Measurements from ENCODE around the gene GNAZ. TPM values are rescaled to one million over a fixed set of nuclear protein-coding genes. Genes with fewer than 3 reads are reported as not detected.

Gene GNAZ
- total RNA-seq, 2 experiments from 2014 or later, result 0.12 TPM; not detected in 1

GRCh38 chr22:23137468-23137867 is 67.1 kb downstream of the GNAZ start:
- H3K4me3 Mint-ChIP-seq, result no peak overlapping the region
- peak overlapping the region; percentile 92 for H3K27ac Mint-ChIP-seq
- H3K36me3 Mint-ChIP-seq, result no peaks in the 10 kb centered on the region
- H3K4me1 Mint-ChIP-seq, result peaks cover 51% of the 10 kb centered on the region
- no peak for ATAC-seq
- no peaks in the 10 kb centered on the region for H3K9me3 Mint-ChIP-seq (ENCODE audit: low read depth)
- CTCF ChIA-PET, result interaction anchor here (0.6 to 3.1 kb wide), 10 partner anchors 9 to 420 kb away, joined by 3 to 15 read pairs (median 3); no protein-coding TSS in a partner anchor
- no peaks in the 10 kb centered on the region for H3K27me3 Mint-ChIP-seq
- DNase-seq, result no peak

GRCh38 chr22:23137905-23138561 is 67.7 kb downstream of the GNAZ start:
- CTCF ChIA-PET, result interaction anchor here (0.6 to 3.1 kb wide), 12 partner anchors 9 to 420 kb away, joined by 3 to 15 read pairs (median 3); no protein-coding TSS in a partner anchor
- no peak overlapping the region for H3K4me3 Mint-ChIP-seq
- H3K36me3 Mint-ChIP-seq, result no peaks in the 10 kb centered on the region
- no peaks in the 10 kb centered on the region for H3K27me3 Mint-ChIP-seq
- no peaks in the 10 kb centered on the region for H3K9me3 Mint-ChIP-seq (ENCODE audit: low read depth)
- peak overlapping the region; percentile 92 for H3K27ac Mint-ChIP-seq
- ATAC-seq (peak; percentile 43), DNase-seq (peak; percentile 79)
- peaks cover 56% of the 10 kb centered on the region for H3K4me1 Mint-ChIP-seq

DNA sequence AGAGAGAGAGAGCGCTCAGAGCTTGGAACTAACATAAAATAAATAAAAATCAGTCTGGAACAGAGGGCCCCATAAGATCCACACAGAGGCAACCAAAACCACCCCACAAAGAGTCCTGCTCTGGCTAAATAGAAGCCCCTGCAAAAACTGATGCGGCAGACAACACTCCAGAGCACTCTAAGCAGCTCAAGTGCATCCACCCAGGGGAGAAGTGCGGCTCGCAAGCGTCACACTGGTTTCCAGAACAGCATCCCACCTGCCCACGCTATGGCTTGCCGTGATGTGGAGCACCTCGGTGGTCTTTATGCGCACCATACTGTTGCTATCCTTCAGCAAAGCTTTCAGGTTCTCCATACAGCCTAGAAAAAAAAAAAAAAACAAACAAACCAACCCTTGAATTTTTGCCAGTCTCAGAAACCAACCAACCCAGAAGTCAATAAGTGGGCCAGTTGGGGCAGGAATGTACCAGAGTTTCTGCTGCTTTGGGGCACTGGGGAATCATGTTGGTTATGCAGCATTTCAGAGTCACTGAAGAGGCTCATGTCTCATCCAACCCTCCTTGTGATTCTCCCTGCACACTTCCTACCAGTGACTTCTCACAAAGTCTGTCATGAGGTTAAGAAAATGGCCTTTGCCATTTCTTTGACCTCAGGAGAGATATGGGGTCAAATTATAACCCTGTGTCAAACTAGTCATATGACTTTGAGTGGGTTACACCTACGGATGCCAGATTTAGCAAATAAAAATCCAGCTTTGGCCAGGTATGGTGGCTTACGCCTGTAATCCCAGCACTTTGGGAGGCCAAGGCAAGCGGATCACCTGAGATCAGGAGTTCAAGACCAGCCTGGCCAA is 68.5 kb downstream of the GNAZ start:
- peaks cover 60% of the 10 kb centered on the region for H3K4me1 Mint-ChIP-seq
- H3K27ac Mint-ChIP-seq, result peak overlapping the region; percentile 92
- H3K36me3 Mint-ChIP-seq, result no peaks in the 10 kb centered on the region
- no peak for DNase-seq
- CTCF ChIA-PET, result interaction anchor here (0.8 to 3.1 kb wide), 6 partner anchors 10 to 179 kb away, joined by 3 to 15 read pairs (median 4); no protein-coding TSS in a partner anchor
- H3K27me3 Mint-ChIP-seq, result no peaks in the 10 kb centered on the region
- H3K9me3 Mint-ChIP-seq (ENCODE audit: low read depth), result no peaks in the 10 kb centered on the region
- no peak overlapping the region for H3K4me3 Mint-ChIP-seq
- ATAC-seq, result no peak

GRCh38 chr22:23140385-23140784 is 70.1 kb downstream of the GNAZ start:
- CTCF ChIA-PET, result interaction anchor here (0.6 to 2.5 kb wide), 8 partner anchors 8 to 338 kb away, joined by 3 to 9 read pairs (median 4); no protein-coding TSS in a partner anchor

DNA sequence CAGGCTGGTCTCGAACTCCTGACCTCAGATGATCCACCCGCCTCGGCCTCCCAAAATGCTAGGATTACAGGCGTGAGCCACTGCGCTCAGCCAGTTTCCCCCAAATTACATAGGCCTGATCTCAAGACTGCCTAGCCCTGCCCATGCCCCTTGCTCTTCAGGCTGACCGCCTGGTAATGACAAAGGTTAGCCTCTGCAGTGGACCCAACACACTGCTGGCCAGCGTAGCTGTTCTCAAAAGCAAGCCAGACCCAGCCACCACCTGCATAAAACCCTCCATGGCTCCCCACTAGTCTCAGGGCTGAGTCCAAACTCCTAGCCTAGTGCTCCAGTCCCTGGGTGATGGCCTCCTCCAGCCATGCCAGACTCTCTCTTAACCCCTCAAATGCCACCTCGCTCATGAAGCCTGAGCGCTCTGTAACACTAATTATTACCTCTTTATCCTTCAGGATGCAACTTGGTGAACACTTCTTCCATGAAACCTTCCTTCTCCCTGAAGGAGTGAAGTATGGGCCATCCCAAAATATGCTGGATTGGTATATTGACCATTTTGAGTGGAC is 72.3 kb downstream of the GNAZ start:
- Mint-ChIP-seq H3K4me3 (peak overlapping the region; percentile 68), H3K27ac (peak overlapping the region; percentile 84), H3K27me3 (no peaks in the 10 kb centered on the region), H3K9me3 (ENCODE audit: low read depth) (no peaks in the 10 kb centered on the region), H3K36me3 (no peaks in the 10 kb centered on the region), H3K4me1 (peaks cover 54% of the 10 kb centered on the region)
- CTCF ChIA-PET, result interaction anchor here (1.1 to 2.2 kb wide), 3 partner anchors 35 to 183 kb away, joined by 7 to 9 read pairs (median 7); no protein-coding TSS in a partner anchor
- ATAC-seq (no peak), DNase-seq (no peak)

More at GRCh38 chr22:23140385-23140784, 70.1 kb downstream of the GNAZ start:
- DNase-seq (no peak), ATAC-seq (no peak)
- Mint-ChIP-seq H3K27ac (peak overlapping the region; percentile 6), H3K4me3 (no peak overlapping the region), H3K36me3 (no peaks in the 10 kb centered on the region), H3K27me3 (no peaks in the 10 kb centered on the region), H3K4me1 (peaks cover 69% of the 10 kb centered on the region), H3K9me3 (ENCODE audit: low read depth) (no peaks in the 10 kb centered on the region)

DNA sequence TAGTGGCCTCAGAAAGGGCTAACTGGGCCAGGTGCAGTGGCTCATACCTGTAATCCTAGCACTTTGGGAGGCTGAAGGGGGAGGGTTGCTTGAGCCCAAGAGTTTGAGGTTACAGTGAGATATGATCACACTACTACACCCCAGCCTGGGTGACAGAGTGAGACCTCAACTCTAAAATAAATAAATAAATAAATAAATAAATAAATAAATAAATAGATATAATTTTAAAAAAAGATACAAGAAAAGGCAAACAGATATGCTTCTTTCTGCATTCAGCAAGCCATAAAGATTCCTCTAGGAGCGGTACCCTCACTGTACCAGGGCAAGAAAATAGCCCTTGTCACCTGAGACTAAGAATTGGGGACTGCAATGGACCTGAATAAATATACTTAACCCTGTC is 72.8 kb downstream of the GNAZ start:
- DNase-seq (no peak), ATAC-seq (no peak)
- H3K9me3 Mint-ChIP-seq (ENCODE audit: low read depth), result no peaks in the 10 kb centered on the region
- peak overlapping the region; percentile 84 for H3K27ac Mint-ChIP-seq
- CTCF ChIA-PET, result interaction anchor here (1.0 kb wide), 1 partner anchor 35 kb away, joined by 3 read pairs; no protein-coding TSS in a partner anchor
- H3K4me3 Mint-ChIP-seq, result no peak overlapping the region
- no peaks in the 10 kb centered on the region for H3K36me3 Mint-ChIP-seq
- no peaks in the 10 kb centered on the region for H3K27me3 Mint-ChIP-seq
- H3K4me1 Mint-ChIP-seq, result peaks cover 49% of the 10 kb centered on the region

DNA sequence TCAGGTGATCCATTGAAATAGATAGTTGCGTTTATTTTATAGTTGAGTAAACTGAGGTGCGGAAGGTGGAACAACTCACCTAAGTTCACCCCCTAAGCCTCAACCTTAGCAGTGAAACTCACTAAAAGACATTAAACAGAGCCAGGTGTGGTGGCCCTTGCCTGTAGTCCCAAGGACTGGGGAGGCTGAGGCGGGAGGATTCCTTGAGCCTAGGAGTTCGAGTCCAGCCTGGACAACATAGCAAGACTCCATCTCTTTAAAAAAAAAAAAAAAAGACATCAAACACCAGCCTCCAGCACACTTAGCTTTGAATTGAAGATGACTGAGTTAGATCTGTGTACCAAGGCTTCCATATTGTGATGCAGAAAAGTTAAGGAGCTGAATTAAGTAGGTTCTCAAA is 74.1 kb downstream of the GNAZ start:
- H3K36me3 Mint-ChIP-seq, result no peaks in the 10 kb centered on the region
- no peak for DNase-seq
- no peaks in the 10 kb centered on the region for H3K27me3 Mint-ChIP-seq
- H3K27ac Mint-ChIP-seq, result no peak overlapping the region
- ATAC-seq, result no peak
- H3K9me3 Mint-ChIP-seq (ENCODE audit: low read depth), result no peaks in the 10 kb centered on the region
- peaks cover 40% of the 10 kb centered on the region for H3K4me1 Mint-ChIP-seq
- no peak overlapping the region for H3K4me3 Mint-ChIP-seq
- CTCF ChIA-PET, result interaction anchor here (1.0 to 2.5 kb wide), 6 partner anchors 12 to 142 kb away, joined by 3 to 13 read pairs (median 3); no protein-coding TSS in a partner anchor

- Mint-ChIP-seq H3K36me3 (no peaks in the 10 kb centered on the region), H3K4me3 (peak within 1 kb of the TSS; percentile 68), H3K27me3 (no peaks in the 10 kb centered on the region), H3K4me1 (peaks cover 36% of the 10 kb centered on the region), H3K27ac (no peak within 1 kb of the TSS), H3K9me3 (ENCODE audit: low read depth) (no peaks in the 10 kb centered on the region)
- DNase-seq (peak; percentile 92), ATAC-seq (peak; percentile 59)
- CTCF ChIA-PET, result interaction anchor here (0.9 to 2.5 kb wide), 8 partner anchors 11 to 141 kb away, joined by 3 to 13 read pairs (median 3); no protein-coding TSS in a partner anchor
Observed at GRCh38 chr22:23144932-23145877, 74.9 kb downstream of the GNAZ start, which contains the start of gene RAB36. TSS of gene RAB36 (plus strand) at chr22:23145477. CDS start at chr22:23146617, 1,140 bp downstream.

GRCh38 chr22:23145878-23146470 is 75.7 kb downstream of the GNAZ start:
- Mint-ChIP-seq H3K4me1 (peaks cover 29% of the 10 kb centered on the region), H3K27ac (no peak overlapping the region)
- CTCF ChIA-PET, result interaction anchor here (0.9 to 2.5 kb wide), 7 partner anchors 10 to 393 kb away, joined by 3 to 13 read pairs (median 4); no protein-coding TSS in a partner anchor

DNA sequence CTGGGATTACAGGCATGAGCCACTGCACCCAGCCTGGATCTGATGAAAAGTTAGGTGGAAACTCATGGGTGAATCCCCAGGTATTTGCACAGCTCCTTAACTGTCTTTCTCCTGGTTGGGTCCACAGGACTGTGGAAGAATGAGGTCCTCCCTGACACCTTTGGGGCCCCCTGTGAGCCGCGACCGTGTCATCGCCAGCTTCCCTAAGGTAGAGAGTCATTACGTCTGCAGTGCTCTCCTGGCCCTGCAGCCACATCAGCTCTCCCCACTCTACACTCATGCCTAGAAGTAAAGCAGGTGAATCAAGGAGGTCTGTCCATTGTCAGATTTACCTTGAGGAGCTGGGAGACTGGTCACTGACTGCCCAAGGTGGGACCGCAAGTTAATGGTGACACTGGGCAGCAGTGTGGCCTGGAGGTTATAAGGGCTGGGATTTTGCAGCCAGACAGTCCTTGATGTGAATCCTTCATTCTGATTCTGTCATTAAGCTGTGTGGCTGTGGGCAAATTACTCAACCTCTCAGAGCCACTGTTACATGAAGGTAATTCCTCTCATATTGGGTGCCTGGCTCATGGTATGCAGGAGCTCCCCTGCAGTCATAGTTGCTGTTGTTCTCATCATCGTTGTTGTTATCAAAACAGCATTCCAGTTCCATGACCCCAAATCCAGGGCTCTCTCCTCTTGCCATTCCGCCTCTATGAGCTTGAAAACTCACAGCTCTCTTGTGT is 76.3 kb downstream of the GNAZ start:
- Mint-ChIP-seq H3K4me1 (peaks cover 25% of the 10 kb centered on the region), H3K9me3 (ENCODE audit: low read depth) (no peaks in the 10 kb centered on the region), H3K27me3 (no peaks in the 10 kb centered on the region), H3K36me3 (no peaks in the 10 kb centered on the region), H3K4me3 (no peak overlapping the region), H3K27ac (no peak overlapping the region)
- DNase-seq (no peak), ATAC-seq (no peak)
- CTCF ChIA-PET, result interaction anchor here (0.8 to 2.0 kb wide), 7 partner anchors 9 to 394 kb away, joined by 3 to 7 read pairs (median 3); no protein-coding TSS in a partner anchor

More at GRCh38 chr22:23145878-23146470, 75.7 kb downstream of the GNAZ start:
- no peaks in the 10 kb centered on the region for H3K36me3 Mint-ChIP-seq
- ATAC-seq (no peak), DNase-seq (no peak)
- no peaks in the 10 kb centered on the region for H3K27me3 Mint-ChIP-seq
- no peaks in the 10 kb centered on the region for H3K9me3 Mint-ChIP-seq (ENCODE audit: low read depth)
- no peak overlapping the region for H3K4me3 Mint-ChIP-seq

- Mint-ChIP-seq H3K4me1 (peaks cover 19% of the 10 kb centered on the region), H3K27me3 (no peaks in the 10 kb centered on the region), H3K4me3 (no peak overlapping the region), H3K27ac (no peak overlapping the region), H3K36me3 (no peaks in the 10 kb centered on the region), H3K9me3 (ENCODE audit: low read depth) (no peaks in the 10 kb centered on the region)
- no peak for DNase-seq
- CTCF ChIA-PET, result interaction anchor here (0.8 to 2.4 kb wide), 3 partner anchors 134 to 395 kb away, joined by 3 to 8 read pairs (median 5); no protein-coding TSS in a partner anchor
- ATAC-seq, result no peak
Observed at GRCh38 chr22:23147617-23148387, 77.5 kb downstream of the GNAZ start.

Data from activated CD8-positive, alpha-beta memory T cell treated with anti-CD3 and anti-CD28 coated beads, Interleukin-2, amount 10 ng/mL, durations not matched to agents 7 days and 5 days (primary cell).